ENCODE measurements around the gene SNRPA1.
A peak's percentile ranks its signal among the peaks of the same experiment; 100 is the strongest.
"Not testable (repeated sequence)": the region's sequence is repeated elsewhere in the genome, so short reads cannot be mapped to it uniquely, and the experiment has no call there.

SNRPA1 gene

GRCh38 chr15:101307048-101307896 lies 12.2 kb upstream of the SNRPA1 start:
- H3K36me3 ChIP-seq (ENCODE audit: control insufficient read depth, low read depth, low read length), result no peaks in the 10 kb centered on the region
- no peaks in the 10 kb centered on the region for H3K9me3 ChIP-seq (ENCODE audit: control insufficient read depth, low read depth, low read length)
- no peak overlapping the region for H3K9ac ChIP-seq (ENCODE audit: low read length)
- H3K4me1 ChIP-seq (ENCODE audit: control insufficient read depth, low read depth, low read length), result no peaks in the 10 kb centered on the region
- no peaks in the 10 kb centered on the region for H3K27me3 ChIP-seq (ENCODE audit: control insufficient read depth, insufficient read depth, low read length)
- H3K27ac ChIP-seq (ENCODE audit: low read length), result no peak overlapping the region
- no peak overlapping the region for H3K4me3 ChIP-seq (ENCODE audit: low read length)

- Histone ChIP-seq H3K9ac (ENCODE audit: low read length) (no peak overlapping the region), H3K27me3 (ENCODE audit: control insufficient read depth, insufficient read depth, low read length) (no peaks in the 10 kb centered on the region), H3K4me3 (ENCODE audit: low read length) (no peak overlapping the region), H3K4me1 (ENCODE audit: control insufficient read depth, low read depth, low read length) (no peaks in the 10 kb centered on the region), H3K9me3 (ENCODE audit: control insufficient read depth, low read depth, low read length) (no peaks in the 10 kb centered on the region), H3K27ac (ENCODE audit: low read length) (no peak overlapping the region), H3K36me3 (ENCODE audit: control insufficient read depth, low read depth, low read length) (no peaks in the 10 kb centered on the region)
These were observed 11.4 kb upstream of the SNRPA1 start for GRCh38 chr15:101306341-101307047.

GRCh38 chr15:101305820-101306255 lies 10.8 kb upstream of the SNRPA1 start:
- Histone ChIP-seq H3K4me3 (ENCODE audit: low read length) (no peak overlapping the region), H3K9ac (ENCODE audit: low read length) (no peak overlapping the region), H3K27me3 (ENCODE audit: control insufficient read depth, insufficient read depth, low read length) (no peaks in the 10 kb centered on the region), H3K9me3 (ENCODE audit: control insufficient read depth, low read depth, low read length) (no peaks in the 10 kb centered on the region), H3K36me3 (ENCODE audit: control insufficient read depth, low read depth, low read length) (no peaks in the 10 kb centered on the region), H3K27ac (ENCODE audit: low read length) (no peak overlapping the region), H3K4me1 (ENCODE audit: control insufficient read depth, low read depth, low read length) (no peaks in the 10 kb centered on the region)

- no peak overlapping the region for H3K4me3 ChIP-seq (ENCODE audit: low read length)
- H3K9me3 ChIP-seq (ENCODE audit: control insufficient read depth, low read depth, low read length), result no peaks in the 10 kb centered on the region
- H3K27me3 ChIP-seq (ENCODE audit: control insufficient read depth, insufficient read depth, low read length), result no peaks in the 10 kb centered on the region
- no peak overlapping the region for H3K9ac ChIP-seq (ENCODE audit: low read length)
- H3K4me1 ChIP-seq (ENCODE audit: control insufficient read depth, low read depth, low read length), result no peaks in the 10 kb centered on the region
- H3K36me3 ChIP-seq (ENCODE audit: control insufficient read depth, low read depth, low read length), result no peaks in the 10 kb centered on the region
- H3K27ac ChIP-seq (ENCODE audit: low read length), result no peak overlapping the region
These were observed 8.4 kb upstream of the SNRPA1 start for GRCh38 chr15:101303408-101303807.

GRCh38 chr15:101296418-101297405 lies 1.7 kb upstream of the SNRPA1 start:
- Histone ChIP-seq H3K4me3 (ENCODE audit: low read length) (peak overlapping the region; percentile 90), H3K27me3 (ENCODE audit: control insufficient read depth, insufficient read depth, low read length) (no peaks in the 10 kb centered on the region), H3K9ac (ENCODE audit: low read length) (no peak overlapping the region), H3K9me3 (ENCODE audit: control insufficient read depth, low read depth, low read length) (no peaks in the 10 kb centered on the region), H3K36me3 (ENCODE audit: control insufficient read depth, low read depth, low read length) (peaks cover 4% of the 10 kb centered on the region), H3K4me1 (ENCODE audit: control insufficient read depth, low read depth, low read length) (peaks cover 7% of the 10 kb centered on the region), H3K27ac (ENCODE audit: low read length) (no peak overlapping the region)

GRCh38 chr15:101295607-101296161 lies 636 bp upstream of the SNRPA1 start:
- Histone ChIP-seq H3K27ac (ENCODE audit: low read length) (no peak overlapping the region), H3K4me3 (ENCODE audit: low read length) (peak overlapping the region; percentile 90), H3K9me3 (ENCODE audit: control insufficient read depth, low read depth, low read length) (no peaks in the 10 kb centered on the region), H3K27me3 (ENCODE audit: control insufficient read depth, insufficient read depth, low read length) (no peaks in the 10 kb centered on the region), H3K4me1 (ENCODE audit: control insufficient read depth, low read depth, low read length) (peaks cover 7% of the 10 kb centered on the region), H3K36me3 (ENCODE audit: control insufficient read depth, low read depth, low read length) (peaks cover 11% of the 10 kb centered on the region), H3K9ac (ENCODE audit: low read length) (peak overlapping the region; percentile 90)

- peaks cover 24% of the 10 kb centered on the region for H3K36me3 ChIP-seq (ENCODE audit: control insufficient read depth, low read depth, low read length)
- H3K27ac ChIP-seq (ENCODE audit: low read length), result no peak overlapping the region
These were observed 1.9 kb downstream of the SNRPA1 start for GRCh38 chr15:101293122-101293521.

GRCh38 chr15:101288905-101289513 lies 6.0 kb downstream of the SNRPA1 start:
- H3K27me3 ChIP-seq (ENCODE audit: control insufficient read depth, insufficient read depth, low read length), result no peaks in the 10 kb centered on the region
- H3K9ac ChIP-seq (ENCODE audit: low read length), result no peak overlapping the region
- no peak overlapping the region for H3K4me3 ChIP-seq (ENCODE audit: low read length)
- H3K4me1 ChIP-seq (ENCODE audit: control insufficient read depth, low read depth, low read length), result peaks cover 7% of the 10 kb centered on the region
- no peak overlapping the region for H3K27ac ChIP-seq (ENCODE audit: low read length)
- no peaks in the 10 kb centered on the region for H3K9me3 ChIP-seq (ENCODE audit: control insufficient read depth, low read depth, low read length)
- peaks cover 60% of the 10 kb centered on the region for H3K36me3 ChIP-seq (ENCODE audit: control insufficient read depth, low read depth, low read length)

More at GRCh38 chr15:101293122-101293521, 1.9 kb downstream of the SNRPA1 start:
- Histone ChIP-seq H3K4me1 (ENCODE audit: control insufficient read depth, low read depth, low read length) (peaks cover 7% of the 10 kb centered on the region), H3K27me3 (ENCODE audit: control insufficient read depth, insufficient read depth, low read length) (no peaks in the 10 kb centered on the region), H3K9ac (ENCODE audit: low read length) (peak overlapping the region; percentile 90), H3K9me3 (ENCODE audit: control insufficient read depth, low read depth, low read length) (no peaks in the 10 kb centered on the region), H3K4me3 (ENCODE audit: low read length) (peak overlapping the region; percentile 90)

GRCh38 chr15:101287342-101287741 lies 7.7 kb downstream of the SNRPA1 start:
- not testable (repeated sequence) for H3K9me3 ChIP-seq (ENCODE audit: control insufficient read depth, low read depth, low read length); H3K27ac ChIP-seq (ENCODE audit: low read length); H3K4me1 ChIP-seq (ENCODE audit: control insufficient read depth, low read depth, low read length); H3K4me3 ChIP-seq (ENCODE audit: low read length); H3K27me3 ChIP-seq (ENCODE audit: control insufficient read depth, insufficient read depth, low read length); H3K9ac ChIP-seq (ENCODE audit: low read length)
- H3K36me3 ChIP-seq (ENCODE audit: control insufficient read depth, low read depth, low read length), result peaks cover 74% of the 10 kb centered on the region

GRCh38 chr15:101286471-101287114 lies 8.5 kb downstream of the SNRPA1 start:
- H3K4me1 ChIP-seq (ENCODE audit: control insufficient read depth, low read depth, low read length), result no peaks in the 10 kb centered on the region
- H3K4me3 ChIP-seq (ENCODE audit: low read length), result no peak overlapping the region
- H3K36me3 ChIP-seq (ENCODE audit: control insufficient read depth, low read depth, low read length), result peaks cover 76% of the 10 kb centered on the region
- no peak overlapping the region for H3K27ac ChIP-seq (ENCODE audit: low read length)
- no peaks in the 10 kb centered on the region for H3K27me3 ChIP-seq (ENCODE audit: control insufficient read depth, insufficient read depth, low read length)
- no peaks in the 10 kb centered on the region for H3K9me3 ChIP-seq (ENCODE audit: control insufficient read depth, low read depth, low read length)
- no peak overlapping the region for H3K9ac ChIP-seq (ENCODE audit: low read length)
